ENCODE measurements around the gene TMC7.
A peak's percentile ranks its signal among the peaks of the same experiment; 100 is the strongest.

Gene TMC7

GRCh38 chr16:19092653-19093410 is 109.1 kb downstream of the TMC7 start:
- no peak for DNase-seq

DNA sequence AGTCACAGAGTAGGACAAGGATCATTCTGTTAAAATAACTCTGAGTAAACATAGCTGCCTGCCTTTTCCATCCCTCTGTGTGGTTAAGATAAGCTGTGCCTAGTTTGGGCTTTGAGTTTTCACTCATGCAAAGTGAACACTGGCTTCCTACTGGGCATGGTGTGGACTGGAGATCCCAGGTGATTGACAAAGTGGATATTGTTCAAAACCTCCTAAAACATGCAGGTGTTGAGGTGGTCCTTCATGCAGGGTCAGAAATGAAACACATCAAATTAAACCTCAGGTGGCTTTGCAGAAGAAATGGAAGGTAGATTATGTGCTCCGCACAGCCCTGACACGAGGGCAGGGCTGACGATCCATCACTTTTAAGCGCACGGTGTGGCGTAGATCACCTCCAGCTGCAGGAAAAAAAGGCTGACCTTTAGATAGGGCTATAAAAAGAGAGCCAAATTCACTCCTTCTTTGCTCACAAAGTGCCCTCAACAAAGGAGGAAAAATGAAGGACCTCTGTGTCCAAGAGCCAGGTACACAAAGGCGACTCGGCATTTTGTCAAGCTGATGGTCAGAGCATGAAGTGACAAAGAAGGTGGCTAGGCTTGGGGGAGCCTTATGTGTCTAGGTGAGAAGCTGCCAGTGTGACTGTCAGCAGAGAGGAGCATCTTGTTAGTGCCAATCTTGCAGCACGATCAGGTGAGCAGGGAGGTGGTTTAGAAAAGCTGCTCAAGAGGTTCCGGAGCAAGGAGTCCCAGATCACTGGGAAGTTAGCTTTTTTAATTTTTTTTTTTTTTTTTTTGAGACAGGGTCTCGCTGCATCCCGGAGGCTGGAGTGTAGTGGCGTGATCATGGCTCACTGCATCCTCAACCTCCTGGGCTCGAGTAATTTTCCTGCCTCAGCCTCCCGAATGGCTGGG is 110.2 kb downstream of the TMC7 start:
- DNase-seq: no peak

- no peak for DNase-seq
Observed at GRCh38 chr16:19094542-19095365, 111.0 kb downstream of the TMC7 start.

DNA sequence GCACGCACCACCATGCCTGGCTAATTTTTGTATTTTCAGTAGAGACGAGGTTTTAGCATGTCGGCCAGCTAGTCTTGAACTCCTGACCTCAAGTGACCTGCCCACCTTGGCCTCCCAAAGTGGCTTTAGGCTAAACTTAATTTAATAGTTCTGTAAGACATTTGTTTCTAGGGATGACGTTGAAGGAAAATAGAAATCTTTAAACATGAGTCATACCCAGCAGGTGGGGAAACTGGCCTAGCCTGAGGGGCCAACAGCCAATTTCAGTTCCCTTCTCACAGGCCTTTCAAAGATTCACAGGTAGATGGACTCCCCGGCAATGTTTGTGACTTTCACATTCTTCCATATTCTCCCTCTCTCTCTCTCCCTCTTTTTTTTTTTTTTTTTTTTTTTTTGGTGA is 111.9 kb downstream of the TMC7 start:
- no peak for DNase-seq

GRCh38 chr16:19098173-19098572 is 114.4 kb downstream of the TMC7 start:
- no peak for DNase-seq

GRCh38 chr16:19102187-19102872 is 118.6 kb downstream of the TMC7 start:
- peak; percentile 36 for DNase-seq

- no peak for DNase-seq
Observed at GRCh38 chr16:19104607-19105006, 120.9 kb downstream of the TMC7 start.

- DNase-seq: no peak
Observed at GRCh38 chr16:19105131-19105530, 121.4 kb downstream of the TMC7 start.

- peak; percentile 50 for DNase-seq
Observed at GRCh38 chr16:19105891-19106624, 122.3 kb downstream of the TMC7 start.

GRCh38 chr16:19106625-19107020 is 122.9 kb downstream of the TMC7 start:
- no peak for DNase-seq

DNA sequence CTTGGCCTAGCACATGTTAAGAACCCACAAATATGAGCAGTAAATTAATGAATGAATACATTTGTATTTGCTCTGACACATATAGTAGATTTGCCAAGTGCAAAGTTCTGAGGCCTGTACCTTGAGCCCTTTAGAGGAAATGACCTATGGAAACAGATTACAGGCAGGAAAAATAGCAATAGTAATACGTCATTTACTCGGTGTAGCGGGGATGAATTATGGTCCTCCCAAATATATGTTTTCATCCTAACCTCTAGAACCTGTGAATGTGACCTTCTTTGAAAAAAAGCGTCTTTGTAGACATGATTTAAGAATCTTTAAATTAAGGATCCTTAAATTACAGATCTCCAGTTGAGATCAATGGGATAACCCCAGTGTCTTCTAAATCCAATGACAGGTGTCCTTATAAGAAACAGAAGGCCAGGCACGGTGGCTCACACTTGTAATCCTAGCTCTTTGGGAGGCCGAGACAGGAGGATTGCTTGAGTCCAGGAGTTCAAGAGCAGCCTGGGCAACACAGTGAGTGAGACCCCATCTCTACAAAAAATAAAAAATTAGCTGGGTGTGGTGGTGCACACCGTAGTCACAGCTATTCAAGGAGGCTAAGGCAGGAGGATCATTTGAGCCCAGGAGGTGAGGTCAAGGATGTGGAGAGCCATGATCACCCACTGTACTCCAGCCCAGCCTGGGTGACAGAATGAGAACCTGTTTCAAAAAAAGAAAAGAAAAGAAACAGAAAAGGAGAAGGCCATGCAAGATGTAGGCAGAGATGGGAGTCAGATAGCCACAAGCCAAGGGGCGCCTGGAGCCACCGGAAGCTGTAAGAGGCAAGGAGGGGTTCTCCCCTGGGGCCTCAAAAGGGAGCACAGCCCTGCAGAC is 124.9 kb downstream of the TMC7 start:
- no peak for DNase-seq

GRCh38 chr16:19109288-19109664 is 125.5 kb downstream of the TMC7 start:
- DNase-seq: no peak

DNA sequence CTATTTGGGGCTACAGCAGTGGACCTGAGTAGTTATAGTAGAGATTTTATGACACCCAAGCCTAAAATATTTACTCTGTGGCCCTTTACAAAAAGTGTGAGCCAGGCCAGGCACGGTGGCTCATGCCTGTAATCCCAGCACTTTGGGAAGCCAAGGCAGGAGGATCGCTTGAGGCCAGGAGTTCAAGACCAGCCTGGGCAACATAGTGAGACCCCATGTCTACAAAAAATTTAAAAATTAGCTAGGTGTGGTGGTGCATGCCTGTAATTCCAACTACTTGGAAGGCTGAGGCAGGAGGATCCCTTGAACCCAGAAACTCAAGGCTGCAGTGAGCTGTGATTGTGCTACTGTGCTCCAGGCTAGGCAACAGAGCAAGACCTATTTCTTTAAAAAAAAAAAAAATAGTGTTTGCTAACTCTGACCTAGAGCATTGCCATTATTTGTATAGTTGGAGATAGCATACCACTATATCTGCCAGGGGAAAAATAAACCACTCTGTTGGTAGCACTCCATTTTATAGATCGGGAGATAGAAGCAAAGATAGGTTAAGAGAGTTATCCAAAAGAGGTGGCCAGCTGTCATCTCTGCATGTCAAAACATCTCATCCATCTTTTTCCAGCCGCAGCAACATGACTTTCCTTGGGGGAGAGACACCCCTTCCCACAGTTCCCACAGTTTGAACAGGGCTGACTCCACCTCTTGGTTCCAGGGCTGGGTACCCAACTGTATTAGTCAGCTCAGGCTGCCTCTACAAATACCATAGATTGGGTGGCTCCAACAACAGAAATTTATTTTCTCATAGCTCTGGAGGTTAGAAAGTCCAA is 127.0 kb downstream of the TMC7 start:
- DNase-seq: no peak

DNA sequence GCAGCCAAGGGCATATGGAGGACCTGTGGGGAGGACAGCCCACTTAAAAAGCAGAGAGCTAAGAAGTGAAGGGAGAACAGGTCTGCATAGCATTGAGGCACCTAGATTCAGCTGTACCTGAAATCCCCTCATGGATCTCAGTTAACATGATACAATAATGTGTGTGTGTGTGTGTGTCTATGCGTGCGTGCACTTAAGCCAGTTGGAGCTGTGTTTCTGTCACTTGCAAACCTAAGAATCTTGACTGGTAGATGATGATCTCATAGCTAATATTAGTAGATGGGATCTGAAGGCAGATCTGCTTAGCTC is 128.3 kb downstream of the TMC7 start:
- no peak for DNase-seq
